Uterine smooth muscle cell (primary cell): ENCODE data around the gene GREB1. TPM values are rescaled to one million over a fixed set of nuclear protein-coding genes. Genes with fewer than 3 reads are reported as not detected.

Source experiments
- total RNA-seq: library from RNA; depleted of rRNA; stranded (reverse); fragments of >200 nt; gene quantifications from 2 replicates; pipeline ENCODE4 v1.2.3, GENCODE V29; 2014

The GREB1 gene, protein sequence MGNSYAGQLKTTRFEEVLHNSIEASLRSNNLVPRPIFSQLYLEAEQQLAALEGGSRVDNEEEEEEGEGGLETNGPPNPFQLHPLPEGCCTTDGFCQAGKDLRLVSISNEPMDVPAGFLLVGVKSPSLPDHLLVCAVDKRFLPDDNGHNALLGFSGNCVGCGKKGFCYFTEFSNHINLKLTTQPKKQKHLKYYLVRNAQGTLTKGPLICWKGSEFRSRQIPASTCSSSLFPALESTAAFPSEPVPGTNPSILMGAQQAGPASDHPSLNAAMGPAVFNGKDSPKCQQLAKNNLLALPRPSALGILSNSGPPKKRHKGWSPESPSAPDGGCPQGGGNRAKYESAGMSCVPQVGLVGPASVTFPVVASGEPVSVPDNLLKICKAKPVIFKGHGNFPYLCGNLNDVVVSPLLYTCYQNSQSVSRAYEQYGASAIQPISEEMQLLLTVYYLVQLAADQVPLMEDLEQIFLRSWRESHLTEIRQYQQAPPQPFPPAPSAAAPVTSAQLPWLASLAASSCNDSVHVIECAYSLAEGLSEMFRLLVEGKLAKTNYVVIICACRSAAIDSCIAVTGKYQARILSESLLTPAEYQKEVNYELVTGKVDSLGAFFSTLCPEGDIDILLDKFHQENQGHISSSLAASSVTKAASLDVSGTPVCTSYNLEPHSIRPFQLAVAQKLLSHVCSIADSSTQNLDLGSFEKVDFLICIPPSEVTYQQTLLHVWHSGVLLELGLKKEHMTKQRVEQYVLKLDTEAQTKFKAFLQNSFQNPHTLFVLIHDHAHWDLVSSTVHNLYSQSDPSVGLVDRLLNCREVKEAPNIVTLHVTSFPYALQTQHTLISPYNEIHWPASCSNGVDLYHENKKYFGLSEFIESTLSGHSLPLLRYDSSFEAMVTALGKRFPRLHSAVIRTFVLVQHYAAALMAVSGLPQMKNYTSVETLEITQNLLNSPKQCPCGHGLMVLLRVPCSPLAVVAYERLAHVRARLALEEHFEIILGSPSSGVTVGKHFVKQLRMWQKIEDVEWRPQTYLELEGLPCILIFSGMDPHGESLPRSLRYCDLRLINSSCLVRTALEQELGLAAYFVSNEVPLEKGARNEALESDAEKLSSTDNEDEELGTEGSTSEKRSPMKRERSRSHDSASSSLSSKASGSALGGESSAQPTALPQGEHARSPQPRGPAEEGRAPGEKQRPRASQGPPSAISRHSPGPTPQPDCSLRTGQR (N-terminal part only)
- total RNA-seq, result 1.8 and 3.0 TPM in 2 replicates

DNA sequence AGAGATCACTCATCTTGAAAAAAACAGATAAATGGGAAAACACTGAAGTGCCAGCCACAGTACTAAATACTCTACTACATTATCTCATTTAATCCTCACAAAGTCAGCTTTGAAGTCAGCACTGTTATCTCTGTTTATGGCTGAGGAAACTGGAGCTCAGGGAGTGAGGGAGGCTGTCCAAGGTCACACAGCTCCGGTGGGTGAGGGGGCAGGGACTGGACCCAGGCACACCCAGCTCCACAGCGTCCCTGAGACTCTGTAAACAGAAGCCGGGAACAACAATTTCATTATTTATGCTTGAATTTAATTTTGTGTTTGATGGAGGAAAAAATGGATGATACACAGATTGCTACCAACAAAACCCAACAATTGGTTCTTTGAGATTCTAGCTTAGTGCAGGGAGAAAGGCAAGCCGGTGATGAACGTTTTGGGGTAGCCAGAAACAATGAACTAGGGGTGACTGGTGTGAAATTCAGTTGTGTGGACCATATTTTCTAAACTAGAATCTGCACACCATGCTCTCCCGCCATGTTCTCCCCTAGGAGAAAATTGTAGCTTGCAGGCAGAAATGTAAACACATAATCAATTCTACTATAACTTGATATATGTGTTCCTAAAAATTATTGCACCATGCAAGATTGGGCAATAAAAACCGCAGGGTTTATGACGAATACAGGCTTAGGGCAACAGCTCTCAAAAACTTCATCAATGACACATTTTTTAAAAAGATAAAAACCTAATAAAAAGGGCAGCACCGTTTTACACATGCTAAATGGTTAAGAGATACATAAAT is at the start of gene GREB1:
TSS of gene GREB1 (plus strand) at position 768 of the 793 bp plus-strand sequence. CDS start 22,570 bp downstream, outside the sequence.

DNA sequence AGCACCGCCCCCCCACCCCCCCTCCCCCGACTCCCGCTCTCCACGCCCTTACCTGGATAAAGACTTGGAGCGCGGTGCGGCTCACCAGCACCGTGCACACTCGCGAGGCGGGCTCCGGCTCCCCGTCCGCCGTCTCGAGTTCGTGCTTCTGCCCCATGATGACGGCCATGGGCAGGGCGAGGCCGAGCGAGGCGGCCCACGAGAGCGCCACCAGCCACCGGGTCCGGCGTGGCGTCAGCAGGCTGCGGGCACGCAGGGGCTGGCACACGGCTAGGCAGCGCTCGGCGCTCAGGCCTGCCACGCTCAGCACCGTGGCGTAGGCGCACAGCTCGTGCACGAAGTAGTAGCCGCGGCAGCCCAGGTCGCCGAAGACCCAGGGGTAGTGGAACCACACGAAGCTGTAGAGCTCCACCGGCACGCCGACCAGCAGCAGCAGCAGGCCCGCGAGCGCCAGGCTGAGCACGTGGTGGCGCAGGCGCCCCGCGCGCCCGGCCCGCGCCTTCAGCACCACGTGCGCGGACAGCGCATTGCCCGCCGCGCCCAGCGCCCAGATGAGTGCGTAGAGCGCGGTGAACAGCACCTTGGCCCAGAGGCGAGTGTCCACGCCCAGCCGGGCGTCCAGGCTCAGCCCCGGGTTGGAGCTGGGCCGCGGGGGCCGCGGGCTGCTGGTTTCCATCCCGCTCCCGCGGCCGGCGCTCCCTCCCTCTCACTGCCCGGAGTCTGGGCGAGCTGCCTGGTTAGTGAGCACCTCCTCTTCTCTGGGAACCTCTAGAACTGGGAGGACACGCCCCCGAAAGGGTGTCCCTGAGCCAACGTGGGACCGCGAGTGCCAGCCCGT is 135.8 kb downstream of the GREB1 start, which contains the start of gene NTSR2:
TSS of gene NTSR2 (minus strand) at position 742 of the 838 bp plus-strand sequence. CDS start at position 676, 66 bp downstream.

Other genes starting within 250 kb of the GREB1 start
- 50.9 TPM in 2 replicates for gene ROCK2, start 189.4 kb upstream of the GREB1 start, total RNA-seq
- gene E2F6, start 67.9 kb upstream of the GREB1 start, total RNA-seq, result 12.4 and 13.8 TPM in 2 replicates
- gene NTSR2, start 136.2 kb downstream of the GREB1 start, total RNA-seq, result not detected in 2 replicates
- 115 and 126 TPM in 2 replicates for gene LPIN1, start 212.6 kb downstream of the GREB1 start, total RNA-seq